Measurements from ENCODE around the gene TBPL1. TPM values are rescaled to one million over a fixed set of nuclear protein-coding genes. Genes with fewer than 3 reads are reported as not detected.
A peak's percentile ranks its signal among the peaks of the same experiment; 100 is the strongest.

Gene TBPL1
- total and polyA plus RNA-seq, 9 of the 15 experiments (the other 6 are each of a cell fraction or from before 2014, with no cell fraction given) = 78.1 to 152 (median 107) TPM

GRCh38 chr6:133959667-133960368 is 6.8 kb downstream of the TBPL1 start (continued):
- TF ChIP-seq ZBTB26 (CRISPR knock-in tag; IDR thresholded peaks at IDR 0.05) (no peak), HCFC1 (IDR thresholded peaks at IDR 0.05; ENCODE audit: low read depth, low read length) (no peak), FOXO4 (CRISPR knock-in tag; IDR thresholded peaks at IDR 0.05) (no peak), CHD2 (IDR thresholded peaks at IDR 0.05; ENCODE audit: low read depth, low read length) (no peak), ELF2 (CRISPR knock-in tag; IDR thresholded peaks at IDR 0.05) (no peak), LARP7 (IDR thresholded peaks at IDR 0.05) (no peak), PTRF (tag; IDR thresholded peaks at IDR 0.05) (no peak), RCOR1 (IDR thresholded peaks at IDR 0.05; ENCODE audit: borderline replicate concordance in 1 of 2, low read depth in 2 of 2, low read length in 2 of 2) (no peak), POU5F1 (IDR thresholded peaks at IDR 0.05; ENCODE audit: borderline replicate concordance, low read depth, low read length, partially characterized antibody) (no peak), EP300 (IDR thresholded peaks at IDR 0.05; ENCODE audit: low read length) (peak; percentile 73), TBL1XR1 (IDR thresholded peaks at IDR 0.05; ENCODE audit: low read length in 2 of 2) (0 out of 4 replicates have a peak, but pooled peaks have one; percentile 34 to 43), ZNF707 (CRISPR knock-in tag; conservative IDR thresholded peaks at IDR 0.05) (no peak), POLR2H (tag; IDR thresholded peaks at IDR 0.05; ENCODE audit: low read depth) (0 out of 2 replicates have a peak, but pooled peaks have one; percentile 34), GTF2E2 (tag; IDR thresholded peaks at IDR 0.05) (no peak), RBBP5 (IDR thresholded peaks at IDR 0.05; ENCODE audit: borderline replicate concordance, insufficient read depth, low read length, poor library complexity, severe bottlenecking) (no peak), ZNF174 (CRISPR knock-in tag; IDR thresholded peaks at IDR 0.05) (no peak), MITF (IDR thresholded peaks at IDR 0.05) (no peak), ZNF263 (CRISPR knock-in tag; IDR thresholded peaks at IDR 0.05; ENCODE audit: borderline replicate concordance) (no peak), ZNF830 (CRISPR knock-in tag; IDR thresholded peaks at IDR 0.05) (no peak), ZNF3 (CRISPR knock-in tag; IDR thresholded peaks at IDR 0.05) (no peak)
- TF ChIP-seq, protein P1, sequence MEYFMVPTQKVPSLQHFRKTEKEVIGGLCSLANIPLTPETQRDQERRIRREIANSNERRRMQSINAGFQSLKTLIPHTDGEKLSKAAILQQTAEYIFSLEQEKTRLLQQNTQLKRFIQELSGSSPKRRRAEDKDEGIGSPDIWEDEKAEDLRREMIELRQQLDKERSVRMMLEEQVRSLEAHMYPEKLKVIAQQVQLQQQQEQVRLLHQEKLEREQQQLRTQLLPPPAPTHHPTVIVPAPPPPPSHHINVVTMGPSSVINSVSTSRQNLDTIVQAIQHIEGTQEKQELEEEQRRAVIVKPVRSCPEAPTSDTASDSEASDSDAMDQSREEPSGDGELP (CRISPR knock-in tag; IDR thresholded peaks at IDR 0.05; ENCODE audit: borderline replicate concordance) = no peak
- TF ChIP-seq, protein P2, sequence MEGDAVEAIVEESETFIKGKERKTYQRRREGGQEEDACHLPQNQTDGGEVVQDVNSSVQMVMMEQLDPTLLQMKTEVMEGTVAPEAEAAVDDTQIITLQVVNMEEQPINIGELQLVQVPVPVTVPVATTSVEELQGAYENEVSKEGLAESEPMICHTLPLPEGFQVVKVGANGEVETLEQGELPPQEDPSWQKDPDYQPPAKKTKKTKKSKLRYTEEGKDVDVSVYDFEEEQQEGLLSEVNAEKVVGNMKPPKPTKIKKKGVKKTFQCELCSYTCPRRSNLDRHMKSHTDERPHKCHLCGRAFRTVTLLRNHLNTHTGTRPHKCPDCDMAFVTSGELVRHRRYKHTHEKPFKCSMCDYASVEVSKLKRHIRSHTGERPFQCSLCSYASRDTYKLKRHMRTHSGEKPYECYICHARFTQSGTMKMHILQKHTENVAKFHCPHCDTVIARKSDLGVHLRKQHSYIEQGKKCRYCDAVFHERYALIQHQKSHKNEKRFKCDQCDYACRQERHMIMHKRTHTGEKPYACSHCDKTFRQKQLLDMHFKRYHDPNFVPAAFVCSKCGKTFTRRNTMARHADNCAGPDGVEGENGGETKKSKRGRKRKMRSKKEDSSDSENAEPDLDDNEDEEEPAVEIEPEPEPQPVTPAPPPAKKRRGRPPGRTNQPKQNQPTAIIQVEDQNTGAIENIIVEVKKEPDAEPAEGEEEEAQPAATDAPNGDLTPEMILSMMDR (IDR thresholded peaks at IDR 0.05 in 2 of 3, conservative IDR thresholded peaks at IDR 0.05 in 1 of 3; ENCODE audit: insufficient read depth in 2 of 3, low read depth in 1 of 3, low read length in 3 of 3) = no peak

All from K562 (cell line).